HCT116 (cell line): ENCODE data around the gene RNFT1. TPM values are rescaled to one million over a fixed set of nuclear protein-coding genes. Genes with fewer than 3 reads are reported as not detected.
"Not testable (repeated sequence)": the region's sequence is repeated elsewhere in the genome, so short reads cannot be mapped to it uniquely, and the experiment has no call there.

ENCODE experiments used
- ATAC-seq: fragments of 200-7000 bp; cut with Tn5 transposase; 2 replicates; pipeline ENCODE4 v1.9.1; 2020; ENCODE audit warnings: mild to moderate bottlenecking, moderate library complexity
- BruUV-seq: library from RNA; stranded (reverse); fragments of 400-500 nt; replicated peaks from 2 replicates; lab custom pipeline; 2021; lab: Mats Ljungman, UMichigan
- CTCF ChIA-PET: fragments of 300-600 bp; sonication (Branson Sonifier 250); formaldehyde crosslinking; loops from one replicate; lab custom pipeline; 2021; ENCODE audit warnings: antibody characterized with exemption; lab: Charles Lee
- POLR2A ChIA-PET: fragments of 300-600, 350-600 bp; sonication (Branson Sonifier 250); formaldehyde crosslinking; loops from one replicate; lab custom pipeline; 2021; ENCODE audit warnings: antibody characterized with exemption; lab: Charles Lee
- RAD21 ChIA-PET, 2 experiments: fragments of 300-600 bp; sonication (Branson Sonifier 250); formaldehyde crosslinking; loops; one replicate each; lab custom pipeline; 2023; ENCODE audit warnings: low total read pairs in 2 of 2; ENCODE audit not compliant: uncharacterized antibody in 2 of 2, unreplicated experiment in 2 of 2, low non-redundant PET in 1 of 2; lab: Charles Lee
- DNase-seq: peaks from one replicate; pipeline ENCODE4 v3.0.0-alpha.2; 2010; ENCODE audit warnings: low read depth, low spot score
- H2AFZ ChIP-seq: fragments of 200-600 bp; shearing (Covaris generic), sonication (generic); 2 replicates; pipeline ENCODE4 v1.6.1; 2017; ENCODE audit warnings: low read depth, mixed run types, mixed read lengths, antibody characterized with exemption, low read length; ENCODE audit not compliant: poor library complexity, severe bottlenecking
- H3K27ac ChIP-seq: 2 replicates; pipeline ENCODE4 v1.5.1; 2012; ENCODE audit warnings: low read depth, low read length
- H3K27me3 ChIP-seq: fragments of 200-600 bp; sonication (generic); 2 replicates; pipeline ENCODE4 v1.6.1; 2016; ENCODE audit warnings: mixed run types, low read length, mixed read lengths; ENCODE audit not compliant: insufficient read depth
- H3K36me3 ChIP-seq, 2 experiments: fragments of 200-500 bp in 1 of 2; fragments of 200-600 bp in 1 of 2; sonication (Bioruptor generic) in 1 of 2; sonication (generic) in 1 of 2; 2 replicates each; pipeline versions ENCODE4 v1.5.1 to v1.6.1; 2014 to 2016; ENCODE audit warnings: low read length in 2 of 2, inconsistent platforms in 1 of 2, mixed read lengths in 1 of 2, mixed run types in 1 of 2; ENCODE audit not compliant: insufficient read depth in 2 of 2, control insufficient read depth in 1 of 2
- H3K4me1 ChIP-seq, 2 experiments: fragments of 200-600 bp in 1 of 2; sonication (generic) in 1 of 2; 2 replicates each; pipeline versions ENCODE4 v1.5.1 to v1.6.1; 2012 to 2017; ENCODE audit warnings: low read length in 2 of 2, inconsistent platforms in 1 of 2, mild to moderate bottlenecking in 1 of 2, mixed read lengths in 1 of 2, mixed run types in 1 of 2, moderate library complexity in 1 of 2; ENCODE audit not compliant: insufficient read depth in 2 of 2, control insufficient read depth in 1 of 2
- H3K4me2 ChIP-seq: fragments of 200-600 bp; sonication (generic); 2 replicates; pipeline ENCODE4 v1.6.1; 2017; ENCODE audit warnings: mixed run types, low read length, mixed read lengths
- H3K4me3 ChIP-seq, 2 experiments: fragments of 200-600 bp in 1 of 2; sonication (generic) in 1 of 2; replicated peaks in 1 of 2; 2 replicates each; pipeline ENCODE4 v1.5.1; 2011 to 2016; ENCODE audit warnings: low read length in 2 of 2, control low read depth in 1 of 2, low read depth in 1 of 2, mild to moderate bottlenecking in 1 of 2, mixed read lengths in 1 of 2, mixed run types in 1 of 2
- H3K79me2 ChIP-seq: fragments of 200-600 bp; sonication (generic); 2 replicates; pipeline ENCODE4 v1.6.1; 2017; ENCODE audit warnings: mild to moderate bottlenecking, mixed run types, low read length, moderate library complexity, mixed read lengths; ENCODE audit not compliant: insufficient read depth
- H3K9ac ChIP-seq: fragments of 200-600 bp; sonication (generic); 2 replicates; pipeline ENCODE4 v1.6.1; 2016; ENCODE audit warnings: low read length, mixed read lengths
- H3K9me2 ChIP-seq: fragments of 200-600 bp; sonication (generic), shearing (Covaris generic); 2 replicates; pipeline ENCODE4 v1.6.1; 2017; ENCODE audit warnings: mixed run types, mild to moderate bottlenecking, moderate library complexity; ENCODE audit not compliant: insufficient read depth
- H3K9me3 ChIP-seq, 2 experiments: fragments of 200-500 bp in 1 of 2; fragments of 200-600 bp in 1 of 2; sonication (Bioruptor generic) in 1 of 2; sonication (generic) in 1 of 2; 2 replicates each; pipeline ENCODE4 v1.6.1; 2014 to 2017; ENCODE audit warnings: low read length in 2 of 2, mixed read lengths in 2 of 2, inconsistent platforms in 1 of 2, low read depth in 1 of 2, mild to moderate bottlenecking in 1 of 2, mixed run types in 1 of 2, moderate library complexity in 1 of 2; ENCODE audit not compliant: control insufficient read depth in 1 of 2, insufficient read depth in 1 of 2
- H4K20me1 ChIP-seq: fragments of 200-600 bp; sonication (generic), shearing (Covaris generic); 2 replicates; pipeline ENCODE4 v1.6.1; 2017; ENCODE audit warnings: mixed run types, mild to moderate bottlenecking, moderate library complexity; ENCODE audit not compliant: insufficient read depth
- intact Hi-C: fragments of 100-400 bp; cut with micrococcal nuclease; formaldehyde crosslinking; loops from 2 replicates; pipeline ENCODE4 v1.10.0; 2022
- total RNA-seq: library from RNA; stranded (reverse); gene quantifications from one replicate; pipeline ENCODE4 v1.2.1, GENCODE V29; 2021; ENCODE audit not compliant: unreplicated experiment

RNFT1 gene
- total RNA-seq, 1 experiment from 2014 or later: 24.2 TPM

GRCh38 chr17:60002405-60002804 lies 37.9 kb upstream of the RNFT1 start:
- DNase-seq, RAD21 ChIA-PET, H4K20me1 ChIP-seq, H3K4me1 ChIP-seq, CTCF ChIA-PET, H2AFZ ChIP-seq, H3K79me2 ChIP-seq, ATAC-seq, H3K36me3 ChIP-seq, intact Hi-C loops, H3K4me2 ChIP-seq, H3K27ac ChIP-seq, H3K4me3 ChIP-seq, H3K9me2 ChIP-seq, H3K9ac ChIP-seq, BruUV-seq, POLR2A ChIA-PET, H3K27me3 ChIP-seq, H3K9me3 ChIP-seq: not testable (repeated sequence)

- H3K4me2 ChIP-seq, CTCF ChIA-PET, DNase-seq, H3K9me2 ChIP-seq, H3K9ac ChIP-seq, H2AFZ ChIP-seq, H3K9me3 ChIP-seq, intact Hi-C loops, H4K20me1 ChIP-seq, ATAC-seq, H3K36me3 ChIP-seq, RAD21 ChIA-PET, H3K4me1 ChIP-seq, H3K27me3 ChIP-seq, H3K79me2 ChIP-seq, POLR2A ChIA-PET, H3K4me3 ChIP-seq, BruUV-seq, H3K27ac ChIP-seq: not testable (repeated sequence)
These were observed 32.1 kb upstream of the RNFT1 start for GRCh38 chr17:59996608-59997007.

GRCh38 chr17:59975166-59975565 lies 10.6 kb upstream of the RNFT1 start:
- H3K9me3 ChIP-seq, intact Hi-C loops, CTCF ChIA-PET: not testable (repeated sequence)

GRCh38 chr17:59973483-59973882 lies 8.9 kb upstream of the RNFT1 start:
- H3K4me3 ChIP-seq, RAD21 ChIA-PET, H3K9me2 ChIP-seq, H3K9me3 ChIP-seq, DNase-seq, H2AFZ ChIP-seq, H3K4me2 ChIP-seq, H3K79me2 ChIP-seq, ATAC-seq, BruUV-seq, POLR2A ChIA-PET, H3K4me1 ChIP-seq, CTCF ChIA-PET, H3K36me3 ChIP-seq, H4K20me1 ChIP-seq, H3K27me3 ChIP-seq, intact Hi-C loops, H3K9ac ChIP-seq, H3K27ac ChIP-seq: not testable (repeated sequence)

More at GRCh38 chr17:59975166-59975565, 10.6 kb upstream of the RNFT1 start:
- H3K27ac ChIP-seq, H3K4me3 ChIP-seq, BruUV-seq, RAD21 ChIA-PET, H3K4me1 ChIP-seq, H3K9ac ChIP-seq, H4K20me1 ChIP-seq, H3K4me2 ChIP-seq, ATAC-seq, H3K79me2 ChIP-seq, H3K9me2 ChIP-seq, DNase-seq, H2AFZ ChIP-seq, H3K27me3 ChIP-seq, POLR2A ChIA-PET, H3K36me3 ChIP-seq: not testable (repeated sequence)
